Smooth muscle cell (in vitro differentiated cells): ENCODE data around the gene CYP26C1. TPM values are rescaled to one million over a fixed set of nuclear protein-coding genes. Genes with fewer than 3 reads are reported as not detected.

ENCODE experiments used
- DNase-seq: peaks from one replicate; lab custom pipeline; 2025; ENCODE audit not compliant: unreplicated experiment; lab: John Stamatoyannopoulos, UW
- H2AFZ ChIP-seq: fragments of 200-600 bp; sonication (generic); 2 replicates; pipeline ENCODE4 v1.6.0; 2016; ENCODE audit warnings: antibody characterized with exemption, low read depth, mild to moderate bottlenecking
- H3F3A ChIP-seq: fragments of 200-600 bp; sonication (generic); 2 replicates; pipeline ENCODE4 v1.6.0; 2017; ENCODE audit warnings: antibody characterized with exemption, low read depth
- H3K27ac ChIP-seq: fragments of 200-600 bp; sonication (generic); 2 replicates; pipeline ENCODE4 v1.5.1; 2016; ENCODE audit warnings: low read depth, mild to moderate bottlenecking
- H3K27me3 ChIP-seq: fragments of 200-600 bp; sonication (generic); 2 replicates; pipeline ENCODE4 v1.6.1; 2016; ENCODE audit warnings: low read depth, mild to moderate bottlenecking
- H3K36me3 ChIP-seq: fragments of 200-600 bp; sonication (generic); 2 replicates; pipeline ENCODE4 v1.5.1; 2016; ENCODE audit warnings: low read depth
- H3K4me1 ChIP-seq: fragments of 200-600 bp; sonication (generic); 2 replicates; pipeline ENCODE4 v1.5.1; 2016; ENCODE audit warnings: low read depth
- H3K4me2 ChIP-seq: fragments of 200-600 bp; sonication (generic); 2 replicates; pipeline ENCODE4 v1.6.0; 2016; ENCODE audit warnings: mild to moderate bottlenecking
- H3K4me3 ChIP-seq: fragments of 200-600 bp; sonication (generic); 2 replicates; pipeline ENCODE4 v1.5.1; 2016; ENCODE audit warnings: mild to moderate bottlenecking
- H3K79me2 ChIP-seq: fragments of 200-600 bp; sonication (generic); 2 replicates; pipeline ENCODE4 v1.6.0; 2016; ENCODE audit warnings: low read depth, mild to moderate bottlenecking
- H3K9ac ChIP-seq: fragments of 200-600 bp; sonication (generic); 2 replicates; pipeline ENCODE4 v1.6.0; 2016; ENCODE audit warnings: low read depth
- H3K9me3 ChIP-seq: fragments of 200-600 bp; sonication (generic); replicated peaks from 2 replicates; pipeline ENCODE4 v1.5.1; 2016; ENCODE audit warnings: low read depth
- H4K20me1 ChIP-seq: fragments of 200-600 bp; sonication (generic); 2 replicates; pipeline ENCODE4 v1.6.0; 2016; ENCODE audit warnings: low read depth
- CTCF ChIP-seq: fragments of 200-600 bp; sonication (generic); IDR thresholded peaks from 2 replicates; pipeline ENCODE4 v1.5.1; 2017; ENCODE audit warnings: borderline replicate concordance, mild to moderate bottlenecking, antibody characterized with exemption; ENCODE audit not compliant: insufficient read depth, poor library complexity, severe bottlenecking
- WGBS: methylation state at CpG from one replicate; pipeline ENCODE4 v1.1.7; 2016; ENCODE audit warnings: low lambda C conversion rate; 5-methylcytosine and 5-hydroxymethylcytosine counted together
- polyA plus RNA-seq: library from polyadenylated mRNA; unstranded; fragments of >200 nt; fragmentation: Nextera tagmentation; extraction: Ambion mirVana; gene quantifications from 2 replicates; pipeline ENCODE4 v1.2.1, GENCODE V29; 2016
- total RNA-seq: library from RNA; depleted of rRNA; stranded (reverse); fragments of >200 nt; gene quantifications from 2 replicates; pipeline ENCODE4 v1.2.3, GENCODE V29; 2014

The CYP26C1 gene
- total and polyA plus RNA-seq, 2 experiments from 2014 or later, result 0.13 TPM; not detected in 1

- H4K20me1 ChIP-seq, result no peaks in the 10 kb centered on the region
- no peak overlapping the region for H2AFZ ChIP-seq
- peaks cover 100% of the 10 kb centered on the region for H3K27me3 ChIP-seq
- H3K27ac ChIP-seq, result no peak overlapping the region
- DNase-seq, result no peak
- no peaks in the 10 kb centered on the region for H3F3A ChIP-seq
- H3K9ac ChIP-seq, result no peak overlapping the region
- H3K4me1 ChIP-seq, result peaks cover 3% of the 10 kb centered on the region
- no peak for TF ChIP-seq CTCF
- no peaks in the 10 kb centered on the region for H3K9me3 ChIP-seq
- WGBS, result 37% methylated on average over 11 of the region's 11 CpGs
- no peak overlapping the region for H3K4me2 ChIP-seq
- no peaks in the 10 kb centered on the region for H3K36me3 ChIP-seq
- H3K4me3 ChIP-seq, result no peak overlapping the region
- no peaks in the 10 kb centered on the region for H3K79me2 ChIP-seq
Measured at GRCh38 chr10:93066544-93066913, 5.9 kb downstream of the CYP26C1 start.

- H3K9ac ChIP-seq, result no peak overlapping the region
- no peak overlapping the region for H2AFZ ChIP-seq
- H3F3A ChIP-seq, result no peaks in the 10 kb centered on the region
- DNase-seq, result no peak
- H3K4me1 ChIP-seq, result peaks cover 11% of the 10 kb centered on the region
- H3K4me2 ChIP-seq, result peak overlapping the region; percentile 48
- no peaks in the 10 kb centered on the region for H3K79me2 ChIP-seq
- H3K27ac ChIP-seq, result no peak overlapping the region
- no peak overlapping the region for H3K4me3 ChIP-seq
- TF ChIP-seq CTCF, result no peak
- H3K27me3 ChIP-seq, result peaks cover 100% of the 10 kb centered on the region
- WGBS, result 30% methylated on average over 17 of the region's 17 CpGs
- no peaks in the 10 kb centered on the region for H3K9me3 ChIP-seq
- H4K20me1 ChIP-seq, result no peaks in the 10 kb centered on the region
- H3K36me3 ChIP-seq, result no peaks in the 10 kb centered on the region
Measured at GRCh38 chr10:93067443-93068365, 7.1 kb downstream of the CYP26C1 start.

- Histone ChIP-seq H3K4me1 (peaks cover 21% of the 10 kb centered on the region), H3K27me3 (peaks cover 100% of the 10 kb centered on the region), H3F3A (no peaks in the 10 kb centered on the region), H3K4me3 (no peak overlapping the region), H3K36me3 (no peaks in the 10 kb centered on the region), H3K27ac (no peak overlapping the region), H2AFZ (no peak overlapping the region), H3K79me2 (no peaks in the 10 kb centered on the region), H4K20me1 (no peaks in the 10 kb centered on the region), H3K9me3 (no peaks in the 10 kb centered on the region), H3K4me2 (peak overlapping the region; percentile 48), H3K9ac (no peak overlapping the region)
- TF ChIP-seq CTCF, result no peak
- DNase-seq, result no peak
- 10% methylated on average over 71 of the region's 73 CpGs for WGBS
Measured at GRCh38 chr10:93068411-93069244, 8.0 kb downstream of the CYP26C1 start.
